K562 (cell line): ENCODE measurements around the gene FAM234B. TPM values are rescaled to one million over a fixed set of nuclear protein-coding genes. Genes with fewer than 3 reads are reported as not detected.

Experiments used
- ATAC-seq: fragments of 200-7000 bp; cut with Tn5 transposase; 3 replicates; pipeline ENCODE4 v1.9.1; 2020; ENCODE audit warnings: moderate library complexity
- BruUV-seq: library from RNA; stranded (reverse); fragments of 400-500 nt; replicated peaks from 2 replicates; lab custom pipeline; 2021; lab: Mats Ljungman, UMichigan
- CTCF ChIA-PET: fragments of 300-600 bp; formaldehyde crosslinking; extraction: SDS; loops from one replicate; lab custom pipeline; 2021; ENCODE audit warnings: low intra/inter-chr PET ratio; lab: Yijun Ruan, JAX
- POLR2A ChIA-PET: fragments of 300-600, 350-650 bp; sonication (Branson Sonifier 250); formaldehyde crosslinking; extraction: SDS; loops from one replicate; lab custom pipeline; 2021; ENCODE audit warnings: antibody characterized with exemption, inconsistent platforms; lab: Yijun Ruan, JAX
- DNase-seq, 4 experiments: peaks; one replicate each; pipeline versions ENCODE4 v3.0.0 to v3.0.0-alpha.2; 2011 to 2018; ENCODE audit warnings: low spot score in 3 of 4, mixed read lengths in 3 of 4; ENCODE audit errors: extremely low read depth in 1 of 4
- FAIRE-seq: peaks from 2 replicates; lab custom pipeline; 2011; peaks lifted over from hg19 to GRCh38; lab: Jason Lieb, UNC
- H2AFZ ChIP-seq: 2 replicates; pipeline ENCODE4 v1.6.0; 2011; ENCODE audit warnings: low read depth, low read length, control low read depth, inconsistent platforms
- H3K27ac ChIP-seq: fragments of 200-600 bp; 3 replicates; pipeline ENCODE4 v1.8.0; 2011; ENCODE audit warnings: low read depth, mild to moderate bottlenecking, control low read depth, inconsistent platforms, low read length, moderate library complexity, mixed read lengths; ENCODE audit errors: extremely low read depth
- H3K27me3 ChIP-seq, 2 experiments: fragments of 300-600 bp in 1 of 2; 2 replicates in 1 of 2; 3 replicates in 1 of 2; pipeline versions ENCODE4 v1.6.0 to v1.8.0; 2011; ENCODE audit warnings: inconsistent platforms in 2 of 2, low read length in 2 of 2, mild to moderate bottlenecking in 1 of 2, mixed read lengths in 1 of 2, moderate library complexity in 1 of 2; ENCODE audit not compliant: control insufficient read depth in 2 of 2, insufficient read depth in 2 of 2
- H3K36me3 ChIP-seq: fragments of 300-600 bp; 3 replicates; pipeline ENCODE4 v1.8.0; 2011; ENCODE audit warnings: mild to moderate bottlenecking, low read length, inconsistent platforms; ENCODE audit not compliant: control insufficient read depth, insufficient read depth
- H3K4me1 ChIP-seq, 2 experiments: fragments of 200-600 bp in 1 of 2; replicated peaks in 1 of 2; 2 replicates in 1 of 2; 3 replicates in 1 of 2; pipeline versions ENCODE4 v1.5.1 to v1.8.0; 2011; ENCODE audit warnings: inconsistent platforms in 2 of 2, low read length in 2 of 2, mild to moderate bottlenecking in 1 of 2, mixed read lengths in 1 of 2, moderate library complexity in 1 of 2; ENCODE audit not compliant: control insufficient read depth in 2 of 2, insufficient read depth in 2 of 2
- H3K4me2 ChIP-seq: 2 replicates; pipeline ENCODE4 v1.6.1; 2011; ENCODE audit warnings: low read length, control low read depth, inconsistent platforms, mixed read lengths; ENCODE audit not compliant: insufficient read depth
- H3K4me3 ChIP-seq: fragments of 200-600 bp; sonication (generic), shearing (Covaris generic); 2 replicates; pipeline ENCODE4 v1.5.1; 2016; ENCODE audit warnings: control low read depth, inconsistent platforms
- H3K79me2 ChIP-seq: fragments of 200-600 bp; 3 replicates; pipeline ENCODE4 v1.8.0; 2011; ENCODE audit warnings: low read length, inconsistent platforms; ENCODE audit not compliant: control insufficient read depth, insufficient read depth
- H3K9ac ChIP-seq, 2 experiments: 2 replicates each; pipeline versions ENCODE4 v1.6.0 to v1.6.1; 2011; ENCODE audit warnings: low read depth in 2 of 2, low read length in 2 of 2, control low read depth in 1 of 2, inconsistent platforms in 1 of 2, mild to moderate bottlenecking in 1 of 2, mixed read lengths in 1 of 2; ENCODE audit not compliant: insufficient read depth in 1 of 2
- H3K9me1 ChIP-seq: one replicate; pipeline ENCODE4 v1.6.0; 2011; ENCODE audit warnings: inconsistent platforms, mild to moderate bottlenecking, low read length, moderate library complexity; ENCODE audit not compliant: control insufficient read depth, insufficient read depth
- H3K9me3 ChIP-seq: replicated peaks from 2 replicates; pipeline ENCODE4 v1.5.1; 2011; ENCODE audit warnings: low read depth, low read length, inconsistent platforms; ENCODE audit not compliant: control insufficient read depth, insufficient read depth
- H4K20me1 ChIP-seq: replicated peaks from 2 replicates; pipeline ENCODE4 v1.6.1; 2011; ENCODE audit warnings: low read length, inconsistent platforms, mixed read lengths; ENCODE audit not compliant: control insufficient read depth, insufficient read depth
- ELF2 ChIP-seq: fragments of 250-450 bp; sonication (Bioruptor Pico); IDR thresholded peaks from 2 replicates; pipeline ENCODE4 v1.5.0; 2021; ENCODE audit warnings: mild to moderate bottlenecking
- RBM15 ChIP-seq: fragments of 200-400 bp; formaldehyde crosslinking; IDR thresholded peaks from 2 replicates; pipeline ENCODE4 v1.6.1; 2018; ENCODE audit warnings: mild to moderate bottlenecking, low read length, moderate library complexity; ENCODE audit not compliant: insufficient read depth
- TBL1XR1 ChIP-seq, 2 experiments: IDR thresholded peaks; 2 replicates each; pipeline ENCODE4 v1.6.1; 2012; ENCODE audit warnings: improper control_type of control experiment in 2 of 2, low read length in 2 of 2, mild to moderate bottlenecking in 1 of 2
- ZNF318 ChIP-seq, 2 experiments: fragments of 450-650 bp; IDR thresholded peaks; 2 replicates each; pipeline ENCODE4 v1.6.1; 2016; ENCODE audit warnings: mild to moderate bottlenecking in 2 of 2, borderline replicate concordance in 1 of 2, low read depth in 1 of 2, moderate library complexity in 1 of 2
- ZNF407 ChIP-seq: fragments of 450-650 bp; IDR thresholded peaks from 2 replicates; pipeline ENCODE4 v1.6.1; 2016; ENCODE audit warnings: low read depth
- WGBS: fragments of 100-300 bp; shearing (Covaris generic); methylation state at CpG from one replicate; pipeline ENCODE4 v1.1.6; 2016; ENCODE audit warnings: low coverage, mixed read lengths; ENCODE audit not compliant: insufficient coverage; ENCODE audit errors: missing lambda C conversion rate; 5-methylcytosine and 5-hydroxymethylcytosine counted together
- in situ Hi-C: fragments of 300-500 bp; cut with MboI; formaldehyde crosslinking; loops from 4 replicates; pipeline ENCODE4 v1.15.0; 2018; ENCODE audit warnings: inconsistent platforms, mixed read lengths
- intact Hi-C: fragments of 100-400 bp; cut with micrococcal nuclease; formaldehyde crosslinking; loops from 2 replicates; pipeline ENCODE4 v1.14.2; 2022
- polyA plus RNA-seq, 8 experiments: library from polyadenylated mRNA; depleted of rRNA in 4 of 8; stranded (reverse) in 5 of 8; unstranded in 3 of 8; fragments of >200 nt; fragmentation: Nextera tagmentation in 2 of 8; fragmentation: Illumina TruSeq in 1 of 8; extraction: Ambion mirVana in 2 of 8; extraction: Trizol in 1 of 8; gene quantifications; 2 replicates each; pipeline versions ENCODE4 v1.2.1 to v1.2.3, GENCODE V29; 2011 to 2014; ENCODE audit warnings: inconsistent platforms in 1 of 8, missing spikeins in 1 of 8
- total RNA-seq, 7 experiments: library from RNA; depleted of rRNA in 6 of 7; stranded (reverse); fragments of >200 nt in 6 of 7; fragmentation: Illumina TruSeq in 2 of 7; extraction: Trizol in 2 of 7; gene quantifications; 2 replicates each; pipeline versions ENCODE4 v1.2.1 to v1.2.3, GENCODE V29; 2011 to 2021; ENCODE audit warnings: low replicate concordance in 1 of 7

The FAM234B gene
- total and polyA plus RNA-seq, 9 of the 15 experiments (the other 6 are each of a cell fraction or from before 2014, with no cell fraction given): 1.00 to 4.3 (median 2.0) TPM

- Histone ChIP-seq H3K4me3 (no peak overlapping the region), H3K9me3 (no peaks in the 10 kb centered on the region), H4K20me1 (no peaks in the 10 kb centered on the region), H3K27ac (no peak overlapping the region), H3K4me2 (no peak overlapping the region), H3K9me1 (no peaks in the 10 kb centered on the region), H3K9ac (no peak overlapping the region), H3K36me3 (no peaks in the 10 kb centered on the region), H3K27me3 (no peaks in the 10 kb centered on the region), H3K4me1 (peaks cover 0 to 6% of the 10 kb centered on the region in 2 experiments; a peak in 2 of 5 replicates), H2AFZ (no peak overlapping the region), H3K79me2 (no peaks in the 10 kb centered on the region)
- ATAC-seq (no peak), FAIRE-seq (no peak), DNase-seq (no peak)
- CTCF ChIA-PET: no interaction called here
- BruUV-seq: no TSS peak
- POLR2A ChIA-PET: no interaction called here
- WGBS: 44% methylated on average over 2 of the region's 3 CpGs
- intact Hi-C loops: no loop called here
- in situ Hi-C loops: no loop called here
- TF ChIP-seq ZNF318 (IDR thresholded peaks at IDR 0.05; ENCODE audit: borderline replicate concordance in 1 of 2, low read depth in 1 of 2) (no peak), TBL1XR1 (IDR thresholded peaks at IDR 0.05; ENCODE audit: low read length in 2 of 2) (no peak), RBM15 (no peak), ELF2 (no peak), ZNF407 (no peak)
These were observed 29.0 kb downstream of the FAM234B start for GRCh38 chr12:13073173-13073572.
